Measurements from ENCODE around the gene EEPD1.

DNA sequence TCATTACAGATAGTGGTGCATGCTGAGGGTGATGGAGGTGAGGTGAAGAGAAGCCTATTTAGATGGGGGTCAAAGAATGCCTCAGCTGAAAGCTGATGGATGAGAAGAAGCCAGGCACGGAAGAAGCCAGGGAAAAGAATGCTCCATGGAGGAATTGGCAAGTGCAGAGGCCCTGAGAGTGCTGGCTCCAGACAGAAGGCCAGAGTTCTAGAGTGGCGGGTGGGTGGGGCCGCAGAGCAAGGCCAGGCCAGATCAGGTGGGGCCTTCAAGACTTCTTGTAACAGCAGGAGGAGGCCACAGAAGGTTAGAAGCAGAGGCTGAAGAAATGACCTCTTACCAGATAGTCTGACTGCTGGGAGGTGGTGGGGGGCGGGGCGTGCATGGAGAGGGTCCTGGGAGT lies 7.3 kb downstream of the EEPD1 start:
- TF ChIP-seq, protein P1, sequence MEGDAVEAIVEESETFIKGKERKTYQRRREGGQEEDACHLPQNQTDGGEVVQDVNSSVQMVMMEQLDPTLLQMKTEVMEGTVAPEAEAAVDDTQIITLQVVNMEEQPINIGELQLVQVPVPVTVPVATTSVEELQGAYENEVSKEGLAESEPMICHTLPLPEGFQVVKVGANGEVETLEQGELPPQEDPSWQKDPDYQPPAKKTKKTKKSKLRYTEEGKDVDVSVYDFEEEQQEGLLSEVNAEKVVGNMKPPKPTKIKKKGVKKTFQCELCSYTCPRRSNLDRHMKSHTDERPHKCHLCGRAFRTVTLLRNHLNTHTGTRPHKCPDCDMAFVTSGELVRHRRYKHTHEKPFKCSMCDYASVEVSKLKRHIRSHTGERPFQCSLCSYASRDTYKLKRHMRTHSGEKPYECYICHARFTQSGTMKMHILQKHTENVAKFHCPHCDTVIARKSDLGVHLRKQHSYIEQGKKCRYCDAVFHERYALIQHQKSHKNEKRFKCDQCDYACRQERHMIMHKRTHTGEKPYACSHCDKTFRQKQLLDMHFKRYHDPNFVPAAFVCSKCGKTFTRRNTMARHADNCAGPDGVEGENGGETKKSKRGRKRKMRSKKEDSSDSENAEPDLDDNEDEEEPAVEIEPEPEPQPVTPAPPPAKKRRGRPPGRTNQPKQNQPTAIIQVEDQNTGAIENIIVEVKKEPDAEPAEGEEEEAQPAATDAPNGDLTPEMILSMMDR (IDR thresholded peaks at IDR 0.05 in 8 of 11, conservative IDR thresholded peaks at IDR 0.05 in 3 of 11) = no peak
- TF ChIP-seq POLR2A (IDR thresholded peaks at IDR 0.05) (no peak), POLR2AphosphoS5 (IDR thresholded peaks at IDR 0.05) (no peak)

Measured in spleen (tissue), 7 donors.